GM13976 (cell line): ENCODE measurements around the gene C9orf40.

Experiments
- DNase-seq: peaks from one replicate; pipeline ENCODE4 v3.0.0; 2012; ENCODE audit warnings: low spot score
- in situ Hi-C: fragments of 300-500 bp; cut with MboI; formaldehyde crosslinking; loops from one replicate; pipeline ENCODE4 v1.12.0; 2022; ENCODE audit warnings: low sequenced_read_pairs, mixed read lengths, inconsistent platforms; ENCODE audit not compliant: unreplicated experiment
- TF ChIP-seq, protein P1 (sequence below): IDR thresholded peaks from 2 replicates; pipeline ENCODE4 v1.5.1; 2012; ENCODE audit warnings: borderline replicate concordance, mild to moderate bottlenecking; ENCODE audit not compliant: insufficient read depth; ENCODE audit errors: extremely low read depth, missing control alignments, control extremely low read depth

Gene C9orf40

DNA sequence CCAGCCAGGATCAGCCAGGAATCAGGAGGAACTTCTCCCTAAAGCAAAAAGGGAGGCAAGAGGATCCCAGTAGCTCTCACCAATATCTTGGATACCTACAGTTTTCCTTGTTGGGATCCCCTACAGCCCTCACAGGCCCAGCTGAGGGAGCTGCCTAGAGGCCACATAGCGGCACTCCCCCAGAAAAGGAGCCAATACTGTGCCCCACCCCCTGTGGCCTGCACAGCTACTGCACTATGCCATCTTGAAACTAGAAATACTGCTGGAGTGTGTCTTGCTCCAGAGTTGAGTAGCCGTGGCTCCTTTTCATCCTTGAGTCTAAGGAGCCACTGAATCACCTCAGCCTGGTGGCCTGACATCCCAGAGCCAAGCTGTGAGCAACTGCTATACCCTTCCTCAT lies 42.7 kb downstream of the C9orf40 start:
- in situ Hi-C loops = no loop called here
- no peak for DNase-seq
- TF ChIP-seq, protein P1, sequence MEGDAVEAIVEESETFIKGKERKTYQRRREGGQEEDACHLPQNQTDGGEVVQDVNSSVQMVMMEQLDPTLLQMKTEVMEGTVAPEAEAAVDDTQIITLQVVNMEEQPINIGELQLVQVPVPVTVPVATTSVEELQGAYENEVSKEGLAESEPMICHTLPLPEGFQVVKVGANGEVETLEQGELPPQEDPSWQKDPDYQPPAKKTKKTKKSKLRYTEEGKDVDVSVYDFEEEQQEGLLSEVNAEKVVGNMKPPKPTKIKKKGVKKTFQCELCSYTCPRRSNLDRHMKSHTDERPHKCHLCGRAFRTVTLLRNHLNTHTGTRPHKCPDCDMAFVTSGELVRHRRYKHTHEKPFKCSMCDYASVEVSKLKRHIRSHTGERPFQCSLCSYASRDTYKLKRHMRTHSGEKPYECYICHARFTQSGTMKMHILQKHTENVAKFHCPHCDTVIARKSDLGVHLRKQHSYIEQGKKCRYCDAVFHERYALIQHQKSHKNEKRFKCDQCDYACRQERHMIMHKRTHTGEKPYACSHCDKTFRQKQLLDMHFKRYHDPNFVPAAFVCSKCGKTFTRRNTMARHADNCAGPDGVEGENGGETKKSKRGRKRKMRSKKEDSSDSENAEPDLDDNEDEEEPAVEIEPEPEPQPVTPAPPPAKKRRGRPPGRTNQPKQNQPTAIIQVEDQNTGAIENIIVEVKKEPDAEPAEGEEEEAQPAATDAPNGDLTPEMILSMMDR = no peak

DNA sequence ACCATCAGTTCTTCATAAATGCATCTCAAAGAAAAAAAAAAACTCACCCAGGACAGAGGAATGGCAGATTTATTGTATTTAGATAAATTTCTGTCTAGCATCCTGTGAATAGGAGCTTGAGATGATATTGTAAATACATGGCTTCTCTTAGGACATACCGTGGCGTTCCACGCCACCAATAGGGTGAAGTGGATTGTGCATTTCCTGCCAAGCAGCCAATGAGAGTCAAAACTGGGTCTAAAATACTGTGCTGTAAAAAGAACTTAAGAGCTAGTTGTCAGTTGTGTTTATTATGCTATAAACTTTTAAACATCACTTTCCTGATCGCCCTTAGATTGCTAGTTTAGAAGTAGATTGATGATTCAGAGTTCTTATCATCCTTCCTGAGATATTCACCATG lies 44.0 kb downstream of the C9orf40 start:
- no peak for DNase-seq
- in situ Hi-C loops = no loop called here
- TF ChIP-seq, protein P1 = no peak

DNA sequence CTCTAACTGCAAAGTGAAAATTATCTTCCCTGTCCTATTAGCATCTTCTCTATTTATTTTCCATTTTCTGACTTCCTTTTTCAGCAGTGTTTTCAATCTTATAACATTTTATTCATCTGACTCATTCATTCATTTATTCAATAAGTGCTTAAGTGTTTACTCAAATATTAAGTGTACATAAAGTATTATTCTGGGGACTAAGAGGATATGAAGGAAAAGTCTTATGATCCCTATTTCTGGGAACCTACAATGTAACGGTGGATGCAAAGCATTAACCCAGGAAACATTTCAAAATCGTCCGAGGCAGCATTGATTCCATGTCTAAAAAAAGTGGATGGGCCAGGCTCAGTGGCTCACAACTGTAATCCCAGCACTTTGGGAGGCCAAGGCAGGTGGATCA lies 45.6 kb downstream of the C9orf40 start:
- in situ Hi-C loops = no loop called here
- no peak for DNase-seq
- TF ChIP-seq, protein P1 = no peak

DNA sequence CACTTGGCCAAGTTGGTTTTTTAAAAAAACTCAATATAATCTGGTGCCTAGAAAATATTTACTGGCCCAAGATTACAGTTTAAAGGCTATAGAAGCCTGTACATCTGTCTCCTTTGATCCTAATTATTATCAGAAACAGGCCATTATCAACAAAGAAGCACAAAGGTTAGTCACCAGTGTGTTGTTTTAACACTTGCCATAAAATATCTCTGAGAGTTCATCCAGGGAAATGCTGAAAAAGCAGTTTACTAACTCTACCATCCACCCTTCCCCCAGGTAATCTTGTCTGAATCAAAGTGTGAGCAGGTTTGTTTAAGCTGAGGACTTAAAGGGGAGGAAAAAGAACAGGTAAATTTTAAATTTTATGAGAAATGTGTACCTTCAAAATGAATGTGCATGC lies 51.7 kb downstream of the C9orf40 start:
- in situ Hi-C loops = no loop called here
- no peak for DNase-seq
- TF ChIP-seq, protein P1 = no peak
